Stimulated activated CD8-positive, alpha-beta memory T cell treated with anti-CD3 and anti-CD28 coated beads, Interleukin-4, amount 100 ng/mL, for 24 hours (primary cell): ENCODE results near the gene FAM78B.

Experiments used
- DNase-seq: peaks from one replicate; pipeline ENCODE4 v3.0.0-alpha.2; 2020; ENCODE audit warnings: low read depth

Gene FAM78B, protein sequence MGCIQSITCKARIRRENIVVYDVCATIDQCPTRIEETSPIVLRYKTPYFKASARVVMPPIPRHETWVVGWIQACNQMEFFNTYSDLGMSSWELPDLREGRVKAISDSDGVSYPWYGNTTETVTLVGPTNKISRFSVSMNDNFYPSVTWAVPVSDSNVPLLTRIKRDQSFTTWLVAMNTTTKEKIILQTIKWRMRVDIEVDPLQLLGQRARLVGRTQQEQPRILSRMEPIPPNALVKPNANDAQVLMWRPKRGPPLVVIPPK

DNA sequence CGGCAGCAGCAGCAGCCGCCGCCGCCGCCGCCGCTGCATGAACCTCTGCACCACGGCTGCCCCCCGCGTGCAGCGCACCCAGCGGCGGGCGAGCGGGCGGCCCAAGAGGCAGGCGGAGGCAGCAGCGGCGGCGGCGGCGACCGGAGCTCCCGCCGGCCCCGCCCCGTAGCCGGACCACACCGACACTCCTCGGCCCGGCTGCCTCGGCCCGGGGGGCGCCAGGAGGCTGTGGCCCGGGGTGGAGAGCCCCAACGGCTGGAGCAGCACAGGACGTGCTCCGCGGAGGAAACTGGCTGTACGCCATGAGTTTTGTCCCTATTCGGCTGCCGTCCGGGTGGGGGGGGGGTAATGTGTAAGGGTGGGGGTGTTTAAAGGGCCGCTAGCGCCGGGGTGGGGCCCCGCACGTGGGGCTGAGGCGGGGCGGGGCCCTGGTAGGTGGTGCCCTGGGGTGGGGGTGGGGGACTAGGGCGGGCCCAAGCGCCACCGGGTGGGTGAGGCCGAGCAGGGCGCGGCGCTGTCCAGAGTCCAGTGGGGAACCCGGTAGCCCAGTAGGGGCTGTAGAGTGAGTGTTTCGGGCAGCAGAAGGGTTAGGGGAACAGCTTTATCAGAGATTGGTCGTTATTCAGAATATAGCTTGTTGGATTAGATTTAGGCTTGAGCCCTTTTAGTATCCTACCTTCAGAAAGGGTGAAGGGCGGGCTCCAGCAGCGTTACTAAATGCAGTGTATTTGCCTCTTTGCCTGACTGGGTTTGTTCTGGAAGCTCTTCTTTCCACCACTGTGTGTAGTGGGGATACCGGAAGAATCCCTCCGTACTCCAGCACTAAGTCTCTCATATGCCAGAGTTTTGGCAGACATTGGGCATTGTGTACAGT lies at the start of gene FAM78B:
TSS of gene FAM78B (minus strand) at position 304 of the 874 bp plus-strand sequence. CDS start 753 bp downstream, outside the sequence.
- DNase-seq: peak; percentile 39

DNA sequence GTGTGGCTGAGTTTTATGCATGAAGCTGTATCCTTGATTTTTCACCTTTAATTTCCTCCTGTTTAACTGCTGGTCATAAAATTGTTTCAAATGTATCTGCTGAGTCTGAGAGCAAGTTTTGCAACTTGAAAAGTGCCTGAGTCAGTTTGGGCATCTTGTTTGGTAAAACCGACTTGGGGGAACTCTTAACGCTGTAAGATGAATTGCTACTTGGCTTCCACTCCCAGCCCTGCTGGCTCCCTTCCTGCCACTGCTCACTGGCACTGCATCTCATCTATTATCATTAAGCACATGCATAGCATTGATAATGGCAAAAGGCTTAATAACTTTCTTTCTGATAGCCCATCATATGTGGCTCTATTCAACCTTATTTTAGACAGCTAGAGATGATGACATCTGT lies 35.7 kb upstream of the FAM78B start:
- no peak for DNase-seq

DNA sequence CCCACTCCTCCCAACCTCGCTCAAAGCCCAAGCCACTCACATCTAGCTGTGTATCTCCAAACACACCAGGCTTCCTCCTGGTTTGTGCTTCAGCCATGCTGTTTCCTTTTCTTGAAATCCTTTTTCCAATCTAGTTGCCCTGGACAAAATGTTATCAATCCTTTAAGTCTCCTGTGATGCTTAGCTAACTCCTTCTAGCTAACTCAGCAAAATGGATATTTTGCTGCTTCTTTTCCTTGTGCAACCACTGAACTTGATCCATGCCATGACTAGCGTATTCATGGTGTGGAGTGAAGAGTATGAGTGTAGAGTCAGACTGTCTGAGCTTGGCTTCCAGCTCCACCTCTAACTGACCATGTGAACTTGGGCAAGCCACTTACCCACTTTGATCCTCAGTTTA lies 33.9 kb upstream of the FAM78B start:
- DNase-seq: no peak

DNA sequence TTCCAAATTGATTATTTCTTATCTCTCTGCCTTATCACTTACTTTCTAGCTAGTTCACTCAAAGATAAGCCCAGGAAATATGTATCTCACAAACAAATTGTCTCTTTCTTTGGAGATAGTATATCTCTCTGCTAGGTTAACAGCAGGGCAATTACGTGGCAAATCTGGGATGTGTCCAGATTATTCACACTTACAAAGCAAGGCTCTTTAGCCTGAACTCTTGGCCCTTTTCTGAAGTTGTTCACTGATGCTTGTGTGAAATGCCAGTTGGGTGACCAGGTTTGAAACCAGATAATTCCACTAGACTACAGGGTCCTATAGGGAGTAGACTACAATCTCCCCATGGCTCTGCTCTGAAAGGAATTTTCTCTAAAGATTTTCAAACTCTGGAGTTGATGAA lies 30.8 kb upstream of the FAM78B start:
- no peak for DNase-seq

DNA sequence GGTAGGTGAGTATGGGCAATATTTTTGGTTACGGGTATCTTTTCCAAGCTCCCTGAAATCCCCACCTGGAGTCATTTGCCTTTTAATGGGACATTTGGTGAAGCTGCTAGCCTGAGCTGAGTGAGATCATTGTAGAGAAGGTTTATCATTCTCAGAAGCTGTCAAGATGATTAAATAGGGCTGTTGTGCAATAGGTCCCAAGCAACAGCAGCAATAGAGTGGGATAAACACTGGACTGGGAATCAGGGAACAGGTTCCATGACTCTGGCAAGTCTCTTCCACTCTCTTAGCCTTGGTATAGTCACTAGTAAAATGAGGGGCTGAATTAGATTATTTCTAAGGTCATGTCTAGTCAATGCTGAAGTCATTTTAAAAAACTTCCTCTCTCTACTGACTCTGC lies 30.3 kb upstream of the FAM78B start:
- DNase-seq: no peak

DNA sequence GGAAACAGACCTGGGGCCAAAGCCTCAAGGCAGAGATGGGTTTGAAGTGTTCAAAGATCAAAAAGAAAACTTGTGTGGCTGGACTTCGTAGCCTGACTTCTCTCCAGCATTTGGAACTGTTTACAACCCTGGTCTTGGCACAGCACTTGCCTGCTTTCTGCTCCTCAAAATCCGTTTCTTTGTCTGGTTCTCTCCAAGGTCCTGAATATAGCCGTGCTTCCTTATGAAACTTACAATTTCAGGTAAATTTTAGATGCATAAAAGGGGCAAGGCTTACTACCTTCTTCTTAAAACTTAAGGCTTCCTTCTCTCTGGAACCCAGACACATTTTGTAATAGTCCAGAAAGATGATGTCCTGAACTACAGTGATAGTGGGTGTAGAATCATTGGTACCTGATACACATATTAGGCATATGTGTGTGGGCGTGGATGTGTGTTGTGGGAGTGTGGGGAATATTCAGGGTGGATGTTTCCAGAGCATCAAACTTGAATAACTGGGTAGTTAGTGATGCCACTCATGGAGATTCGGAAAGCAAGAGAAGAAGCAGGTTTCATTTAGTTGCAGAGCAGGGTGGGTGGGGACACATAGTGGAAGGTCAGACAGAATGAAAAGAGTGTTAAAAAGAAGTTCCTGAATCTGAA lies 26.4 kb upstream of the FAM78B start:
- DNase-seq: no peak

DNA sequence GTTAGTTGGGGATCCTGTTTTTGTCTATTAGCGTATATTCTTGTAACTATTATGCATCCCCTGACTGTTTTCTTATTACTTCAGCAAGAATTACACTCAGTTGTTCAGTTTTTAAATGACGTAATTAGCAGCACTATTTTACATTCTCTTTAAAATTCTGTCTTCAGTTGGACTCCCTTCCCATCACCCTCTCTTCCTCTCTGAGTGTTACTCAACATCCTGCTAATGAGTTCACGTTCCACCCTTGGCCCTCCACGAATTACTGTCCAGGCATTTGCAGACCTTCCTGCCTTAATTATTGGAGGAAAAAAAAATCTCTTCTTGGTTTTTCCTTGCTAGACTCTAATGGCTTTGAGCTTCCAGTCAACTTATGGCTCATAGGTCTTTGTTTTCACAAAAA lies 23.6 kb upstream of the FAM78B start:
- no peak for DNase-seq

DNA sequence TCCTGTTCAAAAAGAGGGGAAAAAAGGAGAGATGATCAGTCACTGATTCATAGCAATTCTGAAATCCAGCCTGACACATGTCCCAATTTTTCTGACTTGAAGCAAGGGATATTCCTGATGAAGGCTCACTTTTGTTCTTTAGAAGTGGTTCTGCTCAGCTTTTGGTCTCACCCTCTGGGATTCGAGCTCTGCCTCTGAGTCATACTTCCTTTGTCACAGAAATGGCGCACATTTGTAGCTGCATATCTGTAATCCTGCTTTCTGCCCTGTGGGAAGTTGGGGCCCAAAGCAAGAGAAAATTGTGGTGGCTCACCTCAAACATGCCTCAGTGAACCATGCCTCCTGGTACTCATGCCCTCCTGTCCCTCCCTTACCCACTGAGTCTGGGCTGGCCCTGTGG lies 22.3 kb upstream of the FAM78B start:
- DNase-seq: no peak

DNA sequence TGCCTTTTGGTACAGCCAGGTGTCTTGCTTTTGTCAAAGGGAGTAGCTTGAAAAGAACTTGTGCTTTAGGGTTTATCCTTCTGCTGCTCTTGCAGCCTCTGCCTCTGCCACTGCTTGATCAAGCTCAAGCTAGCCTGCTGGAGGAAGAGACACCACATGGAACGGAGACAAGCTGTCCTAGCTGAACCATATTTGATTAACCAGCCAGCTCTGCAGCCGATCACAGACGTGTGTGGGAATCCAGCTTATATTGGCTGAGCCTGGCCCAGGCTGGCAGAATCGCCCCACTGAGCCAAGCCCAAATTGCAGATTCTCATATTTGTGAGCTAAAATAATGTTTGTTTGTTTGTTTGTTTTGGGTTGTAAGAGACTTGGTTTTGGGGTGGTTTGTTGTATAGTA lies 18.7 kb upstream of the FAM78B start:
- no peak for DNase-seq

DNA sequence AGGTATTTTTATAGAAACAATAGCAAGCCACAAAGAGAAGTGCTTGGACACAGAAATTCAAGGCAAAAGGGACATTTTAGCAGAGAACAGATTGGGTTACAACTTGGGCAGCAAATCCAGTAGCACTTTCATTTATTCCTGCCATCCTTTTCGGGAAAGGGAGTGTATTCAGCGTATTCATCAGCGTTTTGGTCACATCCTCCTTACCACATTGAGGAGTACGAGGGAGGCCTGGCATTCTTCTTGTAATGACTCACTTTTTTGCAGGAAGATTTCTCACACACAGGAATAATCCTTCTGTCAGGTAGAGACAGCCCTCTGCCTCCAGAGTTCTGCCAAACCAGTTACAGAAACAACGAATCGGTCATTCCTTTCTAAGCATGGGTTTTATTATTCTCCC lies 18.1 kb upstream of the FAM78B start:
- no peak for DNase-seq

DNA sequence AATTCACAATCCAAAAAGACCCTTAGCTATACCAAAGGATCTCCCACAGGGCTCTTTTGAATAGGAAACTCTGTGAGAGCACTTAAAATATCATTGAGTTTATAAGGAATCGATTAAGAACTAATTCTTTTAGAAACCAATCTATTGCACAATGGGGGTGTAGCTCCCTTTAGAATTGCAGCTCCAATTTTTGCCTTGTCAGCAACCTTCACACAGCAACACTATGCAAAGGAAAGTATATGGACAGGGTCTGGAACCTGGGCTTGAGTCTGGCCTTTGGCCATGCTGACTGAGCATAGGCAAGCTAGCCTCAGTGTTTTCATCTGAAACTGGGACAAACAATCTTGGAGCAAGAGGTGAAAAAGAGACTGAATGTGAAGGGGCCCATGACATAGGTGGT lies 17.2 kb upstream of the FAM78B start:
- no peak for DNase-seq

DNA sequence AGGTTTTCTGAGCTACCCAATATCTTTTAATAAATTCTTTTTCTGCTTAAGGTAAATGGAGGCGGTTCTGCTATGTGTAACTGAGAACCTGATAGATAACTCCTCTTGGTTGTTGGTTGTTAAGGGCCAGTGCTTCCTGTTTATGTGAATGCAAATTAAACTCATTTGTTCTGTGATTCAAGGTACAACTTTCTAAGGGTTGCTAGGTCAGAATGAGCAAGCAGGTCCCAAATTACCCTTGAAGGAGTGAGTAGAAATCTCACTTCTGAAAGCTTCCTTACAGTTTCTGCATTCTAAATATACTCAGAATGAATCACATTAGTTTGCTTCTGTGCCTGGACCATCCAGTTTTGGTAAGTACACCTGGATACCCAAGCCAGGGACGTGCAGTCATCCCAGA lies 15.5 kb upstream of the FAM78B start:
- DNase-seq: no peak

DNA sequence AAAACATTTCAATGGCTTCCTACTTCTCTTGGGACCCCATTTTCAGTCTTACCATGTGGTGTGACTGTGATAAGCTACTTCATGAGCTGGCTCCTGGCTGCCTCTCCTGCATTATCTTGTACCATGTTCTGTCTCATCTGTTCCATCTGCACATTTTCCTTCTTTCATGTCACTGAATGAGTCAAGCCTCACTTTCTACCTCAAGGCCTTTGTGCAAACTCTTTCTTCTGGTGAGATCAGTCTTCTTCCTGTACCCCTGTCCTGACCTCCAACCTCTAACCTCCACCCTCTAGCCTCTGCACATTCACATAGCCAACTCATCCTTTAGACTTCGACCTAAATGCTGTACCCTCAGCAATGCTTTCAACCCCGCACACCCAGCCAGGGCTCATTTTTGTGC lies 9.6 kb upstream of the FAM78B start:
- no peak for DNase-seq

DNA sequence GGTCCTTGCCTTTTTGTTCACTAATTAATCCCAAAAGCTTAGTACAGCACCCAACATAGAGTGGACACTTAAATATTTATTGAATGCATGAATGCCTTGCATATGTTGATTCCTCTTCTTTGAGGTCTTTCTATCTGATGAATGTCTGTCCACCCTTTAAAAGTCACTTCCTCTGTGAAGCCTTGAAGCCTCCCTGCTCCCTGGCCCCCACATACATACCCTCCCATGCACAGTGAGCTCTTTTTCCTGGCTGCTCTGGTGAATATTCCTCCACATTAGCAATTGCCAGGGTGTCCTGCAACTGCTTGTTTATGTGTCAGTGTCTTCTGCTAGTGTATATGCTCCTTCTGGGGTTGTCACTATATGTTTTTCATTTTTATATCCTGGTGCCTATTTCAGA lies 8.2 kb upstream of the FAM78B start:
- no peak for DNase-seq

DNA sequence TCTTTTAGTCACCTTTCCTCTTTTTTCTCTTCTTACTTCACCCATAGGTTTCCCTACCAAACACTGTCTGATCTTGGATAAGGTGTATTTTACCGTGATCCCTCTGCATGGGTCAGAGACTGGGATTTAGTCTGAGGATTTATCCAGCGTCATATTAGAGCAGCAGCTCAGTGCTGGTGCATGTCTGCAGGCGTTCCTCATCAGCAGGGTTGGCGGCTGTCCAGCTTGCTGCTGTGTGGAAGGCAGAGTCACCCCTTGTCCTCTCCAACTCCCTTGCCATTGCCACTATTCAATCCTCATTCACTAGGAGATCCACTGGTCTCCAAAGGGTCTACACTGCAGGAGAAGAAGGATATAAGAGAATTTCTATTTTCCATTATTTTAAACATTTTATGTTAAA lies 7.3 kb upstream of the FAM78B start:
- no peak for DNase-seq

DNA sequence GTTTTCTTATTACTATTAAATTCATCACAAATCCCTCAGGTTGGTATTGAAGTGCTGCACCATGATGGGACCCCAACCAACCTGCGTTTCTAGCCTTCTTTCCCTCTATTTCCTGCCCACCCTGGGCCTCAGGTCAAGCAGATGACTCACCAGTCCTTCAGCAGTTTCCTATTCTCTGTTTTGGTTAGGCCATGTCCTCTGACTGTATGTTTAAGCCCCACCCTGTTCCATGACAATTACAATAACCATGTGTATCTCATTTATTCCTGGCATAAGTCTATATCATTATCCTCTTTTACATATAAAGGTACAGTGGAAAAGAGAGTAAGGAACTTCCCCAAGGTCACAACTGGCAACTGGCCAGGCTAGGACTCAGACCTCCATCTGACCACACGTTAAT lies 5.3 kb upstream of the FAM78B start:
- DNase-seq: no peak

DNA sequence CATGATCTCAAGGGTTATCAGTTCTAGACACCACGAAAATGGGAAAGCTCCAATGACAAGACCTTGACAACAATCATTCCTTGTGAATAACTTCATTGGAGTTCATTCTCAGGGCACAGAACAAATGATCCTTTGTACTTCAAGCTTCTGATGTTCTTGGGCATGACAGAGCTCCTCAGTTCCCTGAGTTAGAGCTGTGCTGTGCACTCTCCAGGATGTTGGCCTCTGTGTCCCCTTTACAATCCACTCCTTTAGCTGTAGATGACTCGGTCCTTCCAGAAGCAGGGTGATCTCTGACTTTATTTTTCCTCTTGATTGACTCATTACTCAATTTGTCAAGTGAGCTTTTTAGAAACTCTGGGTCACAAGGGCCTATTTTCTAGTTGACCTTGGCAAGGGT lies 3.9 kb upstream of the FAM78B start:
- no peak for DNase-seq

DNA sequence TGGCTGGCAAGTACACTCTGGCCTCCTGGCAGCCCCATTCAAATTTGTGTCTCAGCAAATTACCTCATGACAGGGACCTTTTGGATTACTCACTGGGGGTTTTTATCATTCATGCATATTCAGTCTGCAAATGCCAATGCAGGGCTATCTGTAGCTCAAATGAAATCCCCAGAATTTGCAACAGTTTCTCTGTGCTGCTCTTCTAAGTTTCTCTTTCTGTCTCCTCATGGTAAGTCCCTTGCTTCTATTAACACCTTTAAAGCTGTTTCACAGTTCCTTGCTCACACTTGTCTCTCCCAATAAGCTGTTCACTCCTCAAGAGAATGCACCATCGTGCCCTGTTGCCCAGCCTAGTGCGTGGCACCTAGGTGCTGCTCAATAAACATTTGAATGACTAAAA lies 3.3 kb upstream of the FAM78B start:
- DNase-seq: no peak

DNA sequence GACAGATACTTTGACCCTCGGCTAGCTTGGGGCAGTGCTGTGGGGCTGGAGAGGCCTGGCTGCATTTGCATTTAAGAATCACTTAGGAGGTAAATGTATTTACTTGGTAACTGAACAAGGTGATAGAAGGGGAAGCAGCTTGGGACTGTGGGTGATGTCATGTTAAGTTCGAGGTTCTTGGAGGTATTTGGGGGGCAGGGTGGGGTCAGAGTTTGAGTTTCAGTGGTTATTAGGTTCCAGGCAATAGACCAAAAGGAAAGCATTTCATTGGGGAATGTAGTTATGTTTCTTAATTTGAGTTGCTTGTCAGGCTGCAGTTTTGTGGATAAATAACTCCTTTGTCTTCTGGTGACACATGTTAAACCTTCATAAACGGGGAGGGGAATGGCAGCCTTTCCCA lies 2.4 kb upstream of the FAM78B start:
- DNase-seq: no peak

DNA sequence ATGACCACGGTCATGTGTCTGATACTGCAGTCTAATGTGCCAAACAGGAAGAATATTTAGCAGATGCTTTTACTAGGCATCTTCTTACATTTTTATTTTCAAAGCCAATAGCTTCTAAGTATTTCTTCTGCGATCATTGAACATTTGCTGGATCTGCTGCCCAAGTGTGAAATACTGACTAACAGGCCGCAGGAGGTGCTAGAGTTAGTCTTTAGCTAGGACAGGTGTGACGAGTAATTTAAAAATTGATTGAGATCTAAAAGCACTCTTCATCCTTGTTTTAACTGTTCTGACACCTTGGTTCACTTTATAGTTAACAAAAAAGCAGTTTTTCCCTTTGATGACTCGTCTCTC lies 748 bp upstream of the FAM78B start:
- no peak for DNase-seq

DNA sequence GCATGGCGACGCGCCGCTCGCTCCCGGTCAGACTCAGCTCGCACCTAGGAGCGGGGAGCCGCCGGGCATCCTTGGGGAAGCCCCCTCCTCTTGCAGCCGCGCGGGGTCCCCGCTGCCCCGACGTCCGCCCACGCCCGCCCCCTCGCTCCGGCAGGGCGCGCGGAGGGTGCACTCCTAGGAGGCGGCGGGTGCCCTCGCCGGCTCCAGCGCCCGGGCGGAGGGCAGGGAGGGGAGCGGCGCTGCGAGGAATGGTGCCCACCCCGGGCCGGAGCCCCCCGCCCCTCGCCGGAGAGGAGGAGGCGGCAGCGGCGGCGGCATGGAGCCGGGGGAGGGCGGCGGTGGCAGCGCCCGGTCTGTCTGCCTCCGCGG lies 488 bp downstream of the FAM78B start:
- DNase-seq: no peak

DNA sequence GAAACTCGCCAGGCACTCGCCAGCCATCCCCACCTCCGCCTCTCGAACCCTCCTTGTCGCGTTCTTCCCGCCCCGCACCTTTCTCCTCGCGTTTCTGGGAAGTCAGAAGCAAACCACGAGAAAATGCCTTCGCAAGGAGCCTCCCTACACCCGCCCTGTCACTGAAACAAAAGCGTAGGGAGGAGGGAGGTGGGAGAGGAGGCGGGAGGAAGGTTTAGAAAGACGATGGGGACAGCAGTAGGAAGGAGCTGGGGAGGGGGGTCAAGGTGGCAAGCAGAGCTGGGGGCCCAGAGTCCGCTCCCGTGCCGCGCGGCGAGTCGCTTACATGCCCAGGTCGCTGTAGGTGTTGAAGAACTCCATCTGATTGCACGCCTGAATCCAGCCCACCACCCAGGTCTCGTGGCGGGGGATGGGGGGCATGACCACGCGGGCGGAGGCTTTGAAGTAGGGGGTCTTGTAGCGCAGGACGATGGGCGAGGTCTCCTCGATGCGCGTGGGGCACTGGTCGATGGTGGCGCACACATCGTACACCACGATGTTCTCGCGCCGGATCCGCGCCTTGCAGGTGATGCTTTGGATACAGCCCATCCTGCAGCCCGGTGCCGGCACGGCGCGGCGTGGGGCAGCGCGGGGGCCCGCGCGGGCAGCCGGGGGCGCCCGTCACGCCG lies 1.0 kb downstream of the FAM78B start:
- no peak for DNase-seq
